ENCODE measurements around the gene HIVEP3. TPM values are rescaled to one million over a fixed set of nuclear protein-coding genes. Genes with fewer than 3 reads are reported as not detected.

Gene HIVEP3
- total RNA-seq, 2 donors from 2014 or later = 4.7 to 5.8 TPM

DNA sequence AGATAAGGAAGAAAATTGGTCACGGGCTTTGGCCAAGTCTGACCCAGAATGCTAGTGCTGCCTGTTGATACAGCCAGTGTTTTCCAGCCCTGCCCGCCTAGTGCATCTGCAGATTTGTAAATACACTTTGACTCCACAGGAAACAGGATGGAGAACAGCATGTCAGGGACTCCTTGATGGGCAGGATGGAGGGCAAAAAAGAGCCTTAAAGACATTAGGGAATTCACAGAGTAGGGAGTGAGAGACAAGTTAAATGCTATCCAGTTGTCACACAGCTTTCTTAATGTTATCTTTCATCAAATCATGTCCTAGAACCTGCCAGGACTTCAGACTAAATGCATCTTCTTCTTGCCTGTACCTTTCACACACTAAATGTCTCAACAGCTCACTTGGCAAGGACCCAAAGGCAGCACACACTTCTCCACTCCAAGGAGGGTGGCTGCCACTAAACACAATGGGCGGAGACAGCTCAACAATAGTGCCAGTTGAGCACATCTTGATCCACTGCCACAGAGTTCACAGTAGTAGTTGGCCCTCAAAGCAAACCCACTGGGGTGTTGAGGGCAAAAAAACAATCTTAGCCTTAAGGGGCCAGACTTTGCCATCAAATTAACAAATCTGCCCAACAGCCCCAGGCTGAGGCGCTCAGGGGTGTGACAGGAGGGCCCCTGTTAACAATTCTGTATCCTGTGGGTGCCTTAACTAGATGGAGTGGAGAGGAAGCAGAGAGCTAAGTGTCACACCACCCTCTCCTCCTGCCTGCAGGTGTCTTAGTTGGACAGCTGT, 2.7 kb downstream of the HIVEP3 start:
- TF ChIP-seq, protein P1, sequence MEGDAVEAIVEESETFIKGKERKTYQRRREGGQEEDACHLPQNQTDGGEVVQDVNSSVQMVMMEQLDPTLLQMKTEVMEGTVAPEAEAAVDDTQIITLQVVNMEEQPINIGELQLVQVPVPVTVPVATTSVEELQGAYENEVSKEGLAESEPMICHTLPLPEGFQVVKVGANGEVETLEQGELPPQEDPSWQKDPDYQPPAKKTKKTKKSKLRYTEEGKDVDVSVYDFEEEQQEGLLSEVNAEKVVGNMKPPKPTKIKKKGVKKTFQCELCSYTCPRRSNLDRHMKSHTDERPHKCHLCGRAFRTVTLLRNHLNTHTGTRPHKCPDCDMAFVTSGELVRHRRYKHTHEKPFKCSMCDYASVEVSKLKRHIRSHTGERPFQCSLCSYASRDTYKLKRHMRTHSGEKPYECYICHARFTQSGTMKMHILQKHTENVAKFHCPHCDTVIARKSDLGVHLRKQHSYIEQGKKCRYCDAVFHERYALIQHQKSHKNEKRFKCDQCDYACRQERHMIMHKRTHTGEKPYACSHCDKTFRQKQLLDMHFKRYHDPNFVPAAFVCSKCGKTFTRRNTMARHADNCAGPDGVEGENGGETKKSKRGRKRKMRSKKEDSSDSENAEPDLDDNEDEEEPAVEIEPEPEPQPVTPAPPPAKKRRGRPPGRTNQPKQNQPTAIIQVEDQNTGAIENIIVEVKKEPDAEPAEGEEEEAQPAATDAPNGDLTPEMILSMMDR (IDR thresholded peaks at IDR 0.05) = no peak
- Histone ChIP-seq H3K9me3 (peaks cover 0 to under 1% of the 10 kb centered on the region in 2 donors), H3K27ac (peak overlapping the region in 1 of 2 donors; percentile 79), H3K27me3 (no peaks in the 10 kb centered on the region), H3K36me3 (no peaks in the 10 kb centered on the region), H3K4me1 (peaks cover 0 to 41% of the 10 kb centered on the region in 2 donors), H3K4me3 (no peak overlapping the region)
- DNase-seq (ENCODE audit: low spot score) = no peak

DNA sequence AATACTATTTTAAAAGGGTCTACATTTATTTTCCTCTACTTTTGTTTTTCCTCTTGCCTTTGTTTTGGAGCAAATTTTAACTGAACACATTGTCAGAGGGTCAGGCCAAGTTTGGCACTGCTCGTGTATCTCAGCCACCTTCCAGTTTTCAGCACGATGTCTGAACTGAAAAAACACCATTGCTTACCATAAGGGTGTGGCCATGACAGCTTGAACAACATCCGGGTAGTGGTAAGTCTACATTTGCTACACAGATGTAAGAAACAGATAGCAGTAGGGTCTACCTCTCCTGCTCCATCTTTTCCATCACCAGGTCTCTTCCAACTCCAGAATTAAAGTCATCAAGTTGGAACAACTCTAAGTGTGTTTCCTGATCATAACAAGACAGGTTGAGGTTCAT, 4.2 kb downstream of the HIVEP3 start:
- H3K36me3 ChIP-seq = no peaks in the 10 kb centered on the region
- peaks cover 0 to 5% of the 10 kb centered on the region in 2 donors for H3K9me3 ChIP-seq
- H3K27me3 ChIP-seq = no peaks in the 10 kb centered on the region
- no peak overlapping the region for H3K4me3 ChIP-seq
- H3K27ac ChIP-seq = no peak overlapping the region
- no peak for DNase-seq (ENCODE audit: low spot score)
- H3K4me1 ChIP-seq = peaks cover 0 to 34% of the 10 kb centered on the region in 2 donors
- TF ChIP-seq, protein P1 (IDR thresholded peaks at IDR 0.05) = no peak

DNA sequence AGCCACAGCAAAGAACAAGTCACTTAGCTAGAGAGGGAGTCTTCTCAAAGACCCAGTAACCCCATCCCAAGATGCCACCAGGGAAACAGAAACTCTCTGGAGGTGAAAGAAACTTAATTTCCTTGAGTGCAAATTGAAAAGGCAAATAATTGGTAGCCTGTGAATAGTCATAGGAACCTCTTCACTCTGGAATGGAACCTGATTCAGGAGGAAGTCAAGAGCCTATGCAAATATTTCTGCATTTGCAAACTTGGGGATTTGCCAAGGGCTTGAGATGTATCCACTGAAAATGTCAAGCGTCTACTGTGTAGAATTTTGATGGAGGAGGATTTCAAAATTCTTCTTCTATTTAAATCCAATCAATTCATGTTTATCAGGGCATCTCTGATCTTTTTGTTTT, 5.7 kb downstream of the HIVEP3 start:
- Histone ChIP-seq H3K4me3 (no peak overlapping the region), H3K4me1 (peaks cover 0 to 19% of the 10 kb centered on the region in 2 donors), H3K9me3 (peaks cover 0 to 5% of the 10 kb centered on the region in 2 donors), H3K27ac (no peak overlapping the region), H3K36me3 (no peaks in the 10 kb centered on the region), H3K27me3 (no peaks in the 10 kb centered on the region)
- no peak for DNase-seq (ENCODE audit: low spot score)
- TF ChIP-seq, protein P1 (IDR thresholded peaks at IDR 0.05) = no peak

DNA sequence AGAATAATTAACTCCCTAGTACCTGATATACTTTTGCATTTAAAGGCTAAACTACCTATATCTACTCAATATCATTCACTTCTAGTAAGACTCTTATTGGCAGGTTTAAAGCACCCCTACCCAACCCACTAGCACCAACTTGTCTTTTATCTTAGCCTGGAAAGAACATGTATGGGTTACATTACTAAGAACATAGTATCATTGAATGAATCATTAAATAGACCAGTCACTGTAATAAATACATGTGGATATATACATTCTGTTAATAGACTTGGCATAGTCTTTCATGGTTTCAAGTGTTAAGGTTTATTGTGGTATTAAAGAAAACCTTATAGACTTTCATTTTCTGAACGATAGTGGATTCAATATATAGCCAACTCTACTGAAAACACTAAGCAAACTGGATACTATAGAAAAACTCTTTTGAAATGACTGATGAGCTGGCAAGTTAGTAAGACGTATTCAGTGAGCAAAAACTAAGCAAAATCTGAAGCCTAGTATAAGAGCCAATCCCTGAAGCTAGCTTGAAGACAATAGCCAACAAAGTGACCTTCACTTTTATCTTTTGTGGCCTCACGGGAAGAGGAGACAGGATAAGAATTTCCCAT, 10.3 kb downstream of the HIVEP3 start:
- Histone ChIP-seq H3K27ac (no peak overlapping the region), H3K9me3 (peaks cover 0 to 5% of the 10 kb centered on the region in 2 donors), H3K27me3 (no peaks in the 10 kb centered on the region), H3K4me3 (no peak overlapping the region), H3K36me3 (no peaks in the 10 kb centered on the region), H3K4me1 (no peaks in the 10 kb centered on the region)
- no peak for DNase-seq (ENCODE audit: low spot score)
- TF ChIP-seq, protein P1 (IDR thresholded peaks at IDR 0.05) = no peak

DNA sequence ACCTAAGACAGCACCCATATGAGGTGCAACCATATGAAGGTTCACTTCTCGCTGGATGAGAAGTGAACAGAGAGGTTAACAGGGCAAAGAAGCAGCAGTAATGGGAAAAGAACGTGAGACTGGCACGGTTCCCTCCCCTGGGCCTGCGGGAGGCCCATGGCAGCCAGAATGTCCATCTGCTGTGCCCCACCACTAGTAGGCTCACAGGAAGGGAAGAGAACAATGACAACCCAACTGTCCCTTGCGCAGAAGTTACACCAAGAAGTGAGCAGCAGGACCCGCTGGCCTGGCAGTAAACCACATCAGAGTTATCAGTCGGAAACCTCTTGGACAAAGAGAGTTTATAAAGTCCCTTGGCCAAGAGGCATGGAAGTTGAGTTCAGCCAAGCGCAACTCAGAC, 11.3 kb downstream of the HIVEP3 start:
- Histone ChIP-seq H3K4me3 (no peak overlapping the region), H3K9me3 (peaks cover 0 to 5% of the 10 kb centered on the region in 2 donors), H3K4me1 (peaks cover 0 to 4% of the 10 kb centered on the region in 2 donors), H3K36me3 (no peaks in the 10 kb centered on the region), H3K27me3 (no peaks in the 10 kb centered on the region), H3K27ac (no peak overlapping the region)
- DNase-seq (ENCODE audit: low spot score) = no peak
- TF ChIP-seq, protein P1 (IDR thresholded peaks at IDR 0.05) = no peak

Data from right atrium auricular region (tissue), 2 donors.